Muscle of back (tissue), 11 donors: ENCODE results near the gene FIBP. TPM values are rescaled to one million over a fixed set of nuclear protein-coding genes. Genes with fewer than 3 reads are reported as not detected.

Experiments
- DNase-seq, 3 donors: peaks; one replicate each; pipeline versions ENCODE4 v3.0.0 to v3.0.0-alpha.2; 2013
- polyA plus RNA-seq, 10 donors: library from polyadenylated mRNA; unstranded; fragments of 120-200 nt; gene quantifications; one replicate each; pipeline ENCODE4 v1.2.1, GENCODE V29; 2013; ENCODE audit not compliant: insufficient read length in 10 of 10

FIBP gene
- polyA plus RNA-seq, 10 donors = 57.3 to 68.8 (median 61.7) TPM

GRCh38 chr11:65916391-65916790 is 28.1 kb upstream of the FIBP start:
- no peak for DNase-seq

GRCh38 chr11:65915821-65916251 is 27.6 kb upstream of the FIBP start:
- DNase-seq = peak in 1 of 3 donors; percentile 94

GRCh38 chr11:65915101-65915820 is 27.0 kb upstream of the FIBP start:
- no peak for DNase-seq

- no peak for DNase-seq
These were observed 24.6 kb upstream of the FIBP start for GRCh38 chr11:65912845-65913244.

- peak in 2 of 3 donors; percentile 67 to 84 for DNase-seq
These were observed 23.7 kb upstream of the FIBP start for GRCh38 chr11:65911682-65912568.

GRCh38 chr11:65907878-65908277 is 19.6 kb upstream of the FIBP start:
- DNase-seq = no peak

- DNase-seq = no peak
These were observed 18.3 kb upstream of the FIBP start for GRCh38 chr11:65906602-65907001.

- no peak for DNase-seq
These were observed 15.4 kb upstream of the FIBP start for GRCh38 chr11:65903715-65904114.

- DNase-seq = peak in 1 of 3 donors; percentile 84
These were observed 14.8 kb upstream of the FIBP start for GRCh38 chr11:65903068-65903481.

- DNase-seq = no peak
These were observed 12.6 kb upstream of the FIBP start for GRCh38 chr11:65900899-65901180.

- DNase-seq = peak; percentile 51 to 88 (median 78)
These were observed 12.0 kb upstream of the FIBP start, which contains the start of gene FOSL1 for GRCh38 chr11:65900125-65900898. FOSL1 (minus strand) TSS chr11:65900388; CDS start chr11:65900339, 49 bp downstream.

- peak in 1 of 3 donors; percentile 60 for DNase-seq
These were observed 11.3 kb upstream of the FIBP start for GRCh38 chr11:65899356-65900124.

GRCh38 chr11:65898656-65899355 is 10.5 kb upstream of the FIBP start:
- DNase-seq = no peak

GRCh38 chr11:65897020-65897471 is 8.8 kb upstream of the FIBP start:
- no peak for DNase-seq

- DNase-seq = no peak
These were observed 8.0 kb upstream of the FIBP start for GRCh38 chr11:65896034-65896999.

- DNase-seq = no peak
These were observed 7.3 kb upstream of the FIBP start for GRCh38 chr11:65895482-65895981.

- no peak for DNase-seq
These were observed 5.8 kb upstream of the FIBP start for GRCh38 chr11:65894034-65894591.

GRCh38 chr11:65892661-65893317 is 4.5 kb upstream of the FIBP start:
- DNase-seq = no peak
